C4-2B (cell line): ENCODE measurements around the gene COL15A1.

Source experiments
- CTCF ChIP-seq: fragments of 450-650 bp; conservative IDR thresholded peaks from 2 replicates; pipeline ENCODE4 v1.5.1; 2017; ENCODE audit warnings: mild to moderate bottlenecking
- ZFX ChIP-seq: fragments of 450-650 bp; IDR thresholded peaks from 2 replicates; pipeline ENCODE4 v1.6.1; 2017

DNA sequence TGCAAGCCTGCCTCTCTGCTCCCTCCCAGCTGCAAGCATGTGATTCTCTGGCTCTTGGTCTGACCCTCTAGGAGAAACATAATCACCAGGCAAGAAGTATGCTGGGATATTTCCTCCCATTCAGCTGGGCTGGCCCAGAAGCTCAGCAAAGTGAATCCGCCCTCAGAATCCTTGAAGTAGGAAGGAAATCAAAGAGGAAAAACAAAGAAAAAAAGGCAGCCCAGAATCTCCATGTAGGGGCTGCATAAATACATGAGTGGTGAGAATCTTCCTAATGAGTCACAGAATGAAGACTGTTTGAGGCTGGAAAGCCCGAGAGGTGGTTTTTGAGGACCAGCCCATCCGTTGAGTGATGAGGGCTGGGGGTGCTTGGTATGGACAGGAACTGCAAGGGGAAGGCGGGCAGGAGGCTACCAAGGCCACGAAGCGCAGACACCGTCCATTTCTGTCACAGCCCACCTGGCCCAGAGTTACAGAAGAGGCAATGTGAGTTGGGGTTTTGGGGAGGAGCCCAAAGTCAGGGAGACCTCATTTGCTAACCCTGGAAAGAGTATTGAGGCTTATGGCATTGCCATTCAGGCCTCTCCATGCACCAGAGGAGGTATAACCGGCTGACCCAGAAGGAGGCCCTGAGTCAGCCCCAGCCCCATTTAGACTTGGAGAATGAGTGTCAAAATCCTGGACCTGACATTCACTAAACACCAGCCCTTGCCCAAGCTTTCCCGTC is 127.8 kb downstream of the COL15A1 start:
- TF ChIP-seq CTCF (no peak), ZFX (no peak)
